Endothelial cell (in vitro differentiated cells): Measurements from ENCODE around the gene U2AF1L4. TPM values are rescaled to one million over a fixed set of nuclear protein-coding genes. Genes with fewer than 3 reads are reported as not detected.

Experiments
- DNase-seq: peaks from one replicate; pipeline ENCODE4 v3.0.0; 2021; ENCODE audit warnings: low spot score
- H3K27ac Mint-ChIP-seq: one replicate; pipeline ENCODE4 v1.8.0; 2021; ENCODE audit warnings: mixed read lengths, inconsistent platforms; ENCODE audit not compliant: unreplicated experiment
- H3K27me3 Mint-ChIP-seq: one replicate; pipeline ENCODE4 v1.8.0; 2021; ENCODE audit warnings: mild to moderate bottlenecking, moderate library complexity, mixed read lengths, inconsistent platforms; ENCODE audit not compliant: unreplicated experiment
- H3K36me3 Mint-ChIP-seq: one replicate; pipeline ENCODE4 v1.8.0; 2021; ENCODE audit warnings: mild to moderate bottlenecking, low read depth, mixed read lengths, inconsistent platforms; ENCODE audit not compliant: unreplicated experiment
- H3K4me1 Mint-ChIP-seq: one replicate; pipeline ENCODE4 v1.8.0; 2021; ENCODE audit warnings: mild to moderate bottlenecking, mixed read lengths, inconsistent platforms; ENCODE audit not compliant: unreplicated experiment
- H3K4me3 Mint-ChIP-seq: one replicate; pipeline ENCODE4 v1.8.0; 2021; ENCODE audit warnings: mild to moderate bottlenecking, mixed read lengths, inconsistent platforms; ENCODE audit not compliant: unreplicated experiment
- H3K9me3 Mint-ChIP-seq: one replicate; pipeline ENCODE4 v1.8.0; 2021; ENCODE audit warnings: mixed read lengths, inconsistent platforms; ENCODE audit not compliant: unreplicated experiment
- CTCF ChIP-seq: fragments of 200-600 bp; sonication (generic); IDR thresholded peaks from one replicate; pipeline ENCODE4 v1.5.0; 2021; ENCODE audit warnings: antibody characterized with exemption; ENCODE audit not compliant: unreplicated experiment
- total RNA-seq: library from RNA; stranded (reverse); fragmentation: NEBNext Ultra II Directional; extraction: Animal tissue kit (Norgen Biotek cat#: 25700); gene quantifications from one replicate; pipeline ENCODE4 v1.2.1, GENCODE V29; 2021; ENCODE audit not compliant: unreplicated experiment

U2AF1L4 gene
- total RNA-seq, 1 donor from 2014 or later, result 12.0 TPM

- no peak overlapping the region for H3K27ac Mint-ChIP-seq
- H3K9me3 Mint-ChIP-seq, result no peaks in the 10 kb centered on the region
- no peak for TF ChIP-seq CTCF
- no peak overlapping the region for H3K4me3 Mint-ChIP-seq
- peaks cover 5% of the 10 kb centered on the region for H3K36me3 Mint-ChIP-seq
- H3K4me1 Mint-ChIP-seq, result no peaks in the 10 kb centered on the region
- peaks cover 5% of the 10 kb centered on the region for H3K27me3 Mint-ChIP-seq
- no peak for DNase-seq
Observed at GRCh38 chr19:35764432-35765315, 19.5 kb upstream of the U2AF1L4 start.

- Mint-ChIP-seq H3K36me3 (no peaks in the 10 kb centered on the region), H3K9me3 (no peaks in the 10 kb centered on the region), H3K4me3 (no peak overlapping the region), H3K4me1 (peaks cover 14% of the 10 kb centered on the region), H3K27ac (no peak overlapping the region), H3K27me3 (peaks cover 19% of the 10 kb centered on the region)
- no peak for DNase-seq
- TF ChIP-seq CTCF, result no peak
Observed at GRCh38 chr19:35760711-35761349, 15.6 kb upstream of the U2AF1L4 start.

- TF ChIP-seq CTCF, result no peak
- DNase-seq, result no peak
- H3K4me1 Mint-ChIP-seq, result peaks cover 18% of the 10 kb centered on the region
- H3K4me3 Mint-ChIP-seq, result peak overlapping the region; percentile 70
- H3K27me3 Mint-ChIP-seq, result peaks cover 21% of the 10 kb centered on the region
- H3K36me3 Mint-ChIP-seq, result peaks cover 5% of the 10 kb centered on the region
- H3K9me3 Mint-ChIP-seq, result no peaks in the 10 kb centered on the region
- H3K27ac Mint-ChIP-seq, result peak overlapping the region; percentile 31
Observed at GRCh38 chr19:35759697-35760096, 14.5 kb upstream of the U2AF1L4 start.

GRCh38 chr19:35757749-35758608 is 12.8 kb upstream of the U2AF1L4 start, which contains the start of gene PROSER3:
Gene PROSER3 (plus strand): TSS chr19:35758176. CDS start chr19:35758216, 40 bp downstream.
- Mint-ChIP-seq H3K27ac (peak within 1 kb of the TSS; percentile 86), H3K9me3 (no peaks in the 10 kb centered on the region), H3K36me3 (peaks cover 8% of the 10 kb centered on the region), H3K4me3 (peak within 1 kb of the TSS; percentile 94), H3K4me1 (peaks cover 18% of the 10 kb centered on the region), H3K27me3 (peaks cover 27% of the 10 kb centered on the region)
- TF ChIP-seq CTCF, result no peak
- peak; percentile 93 for DNase-seq
